Right ventricle myocardium inferior (tissue), 1 donor: ENCODE measurements around the gene ZMAT5. TPM values are rescaled to one million over a fixed set of nuclear protein-coding genes. Genes with fewer than 3 reads are reported as not detected.
"Not testable (repeated sequence)": the region's sequence is repeated elsewhere in the genome, so short reads cannot be mapped to it uniquely, and the experiment has no call there.

Experiments used
- ATAC-seq: fragments of 200-7000 bp; cut with Tn5 transposase; one replicate; pipeline ENCODE4 v1.9.1; 2020; ENCODE audit warnings: mild to moderate bottlenecking, moderate library complexity
- DNase-seq: peaks from one replicate; pipeline ENCODE4 v3.0.0; 2021; ENCODE audit errors: missing footprints
- intact Hi-C: fragments of 100-400 bp; cut with DNase I; formaldehyde crosslinking; loops from one replicate; pipeline ENCODE4 v1.11.0; 2022
- total RNA-seq: library from RNA; stranded (reverse); fragmentation: NEBNext Ultra II Directional; extraction: Animal tissue kit (Norgen Biotek cat#: 25700); gene quantifications from one replicate; pipeline ENCODE4 v1.2.1, GENCODE V29; 2021
- donor health status: DM: no; HTN: yes; CAD: no; lungs with severe emphysema.

ZMAT5 gene
- total RNA-seq, 1 donor from 2014 or later = 21.7 TPM

- no peak for ATAC-seq
- intact Hi-C loops = no loop called here
- DNase-seq = no peak
Measured at GRCh38 chr22:29758959-29759358, 7.8 kb downstream of the ZMAT5 start.

GRCh38 chr22:29758068-29758622, 8.7 kb downstream of the ZMAT5 start:
- intact Hi-C loops = no loop called here
- DNase-seq (no peak), ATAC-seq (no peak)

- ATAC-seq (no peak), DNase-seq (no peak)
- intact Hi-C loops = no loop called here
Measured at GRCh38 chr22:29757096-29757495, 9.7 kb downstream of the ZMAT5 start.

- intact Hi-C loops = no loop called here
- no peak for DNase-seq
- ATAC-seq = no peak
Measured at GRCh38 chr22:29756341-29756740, 10.5 kb downstream of the ZMAT5 start.

GRCh38 chr22:29755889-29756288, 10.9 kb downstream of the ZMAT5 start:
- DNase-seq (no peak), ATAC-seq (no peak)
- intact Hi-C loops = no loop called here

- DNase-seq, intact Hi-C loops, ATAC-seq: not testable (repeated sequence)
Measured at GRCh38 chr22:29754658-29755395, 12.0 kb downstream of the ZMAT5 start.

- ATAC-seq (no peak), DNase-seq (no peak)
- intact Hi-C loops = no loop called here
Measured at GRCh38 chr22:29753808-29754657, 12.8 kb downstream of the ZMAT5 start.

GRCh38 chr22:29751669-29752068, 15.1 kb downstream of the ZMAT5 start:
- ATAC-seq (no peak), DNase-seq (no peak)
- intact Hi-C loops = no loop called here

GRCh38 chr22:29750559-29751538, 16.0 kb downstream of the ZMAT5 start:
- ATAC-seq (no peak), DNase-seq (no peak)
- intact Hi-C loops = no loop called here

- no peak for ATAC-seq
- intact Hi-C loops = no loop called here
Measured at GRCh38 chr22:29750029-29750428, 16.8 kb downstream of the ZMAT5 start.

GRCh38 chr22:29748248-29748893, 18.4 kb downstream of the ZMAT5 start:
- DNase-seq (no peak), ATAC-seq (no peak)
- intact Hi-C loops = no loop called here

More at GRCh38 chr22:29750029-29750428, 16.8 kb downstream of the ZMAT5 start:
- DNase-seq = no peak

GRCh38 chr22:29747832-29748231, 19.0 kb downstream of the ZMAT5 start:
- DNase-seq (no peak), ATAC-seq (no peak)
- intact Hi-C loops = no loop called here

GRCh38 chr22:29744902-29745301, 21.9 kb downstream of the ZMAT5 start:
- intact Hi-C loops = no loop called here
- DNase-seq (no peak), ATAC-seq (no peak)

- intact Hi-C loops = no loop called here
- ATAC-seq = no peak
- peak; percentile 22 for DNase-seq
Measured at GRCh38 chr22:29742326-29742725, 24.5 kb downstream of the ZMAT5 start.

GRCh38 chr22:29741926-29742325, 24.9 kb downstream of the ZMAT5 start:
- DNase-seq = no peak
- intact Hi-C loops = no loop called here
- no peak for ATAC-seq

GRCh38 chr22:29740216-29740615, 26.6 kb downstream of the ZMAT5 start:
- intact Hi-C loops = no loop called here
- peak; percentile 51 for DNase-seq
- no peak for ATAC-seq

GRCh38 chr22:29739346-29739875, 27.4 kb downstream of the ZMAT5 start:
- intact Hi-C loops = no loop called here
- DNase-seq (peak; percentile 32), ATAC-seq (no peak)
